Central memory CD8-positive, alpha-beta T cell (primary cell): Measurements from ENCODE around the gene NR3C1.
A peak's percentile ranks its signal among the peaks of the same experiment; 100 is the strongest.

Experiments used
- ATAC-seq: fragments of 150-1000 bp; cut with Tn5 transposase; replicated peaks from 2 replicates; pipeline ENCODE4 v1.10.0; 2022; ENCODE audit warnings: mild to moderate bottlenecking, moderate FRiP score, moderate number of reproducible peaks; ENCODE audit not compliant: poor library complexity, severe bottlenecking; ENCODE audit errors: extremely low read depth
- DNase-seq, 2 donors: peaks; one replicate each; pipeline ENCODE4 v3.0.0; 2021; ENCODE audit warnings: low spot score in 2 of 2
- H3K27ac Mint-ChIP-seq: one replicate; pipeline ENCODE4 v1.8.0; 2022; ENCODE audit warnings: low read depth, mild to moderate bottlenecking, moderate library complexity, mixed read lengths
- H3K27me3 Mint-ChIP-seq: one replicate; pipeline ENCODE4 v1.8.0; 2022; ENCODE audit warnings: mixed read lengths
- H3K36me3 Mint-ChIP-seq: one replicate; pipeline ENCODE4 v1.8.0; 2022; ENCODE audit warnings: mild to moderate bottlenecking, moderate library complexity, mixed read lengths; ENCODE audit not compliant: insufficient read depth
- H3K4me1 Mint-ChIP-seq: one replicate; pipeline ENCODE4 v1.8.0; 2022; ENCODE audit warnings: mixed read lengths
- H3K4me3 Mint-ChIP-seq: one replicate; pipeline ENCODE4 v1.8.0; 2022; ENCODE audit warnings: mild to moderate bottlenecking, moderate library complexity, mixed read lengths
- H3K9me3 Mint-ChIP-seq: one replicate; pipeline ENCODE4 v1.8.0; 2022; ENCODE audit warnings: mixed read lengths

Gene NR3C1

GRCh38 chr5:143401227-143402016, 2.1 kb downstream of the NR3C1 start:
- Mint-ChIP-seq H3K27me3 (no peaks in the 10 kb centered on the region), H3K27ac (peak overlapping the region; percentile 72), H3K9me3 (no peaks in the 10 kb centered on the region), H3K4me1 (peaks cover 47% of the 10 kb centered on the region), H3K36me3 (peaks cover 35% of the 10 kb centered on the region), H3K4me3 (peak overlapping the region; percentile 95)
- no peak for ATAC-seq
- DNase-seq: no peak

GRCh38 chr5:143400541-143401226, 2.8 kb downstream of the NR3C1 start:
- Mint-ChIP-seq H3K9me3 (no peaks in the 10 kb centered on the region), H3K4me1 (peaks cover 55% of the 10 kb centered on the region), H3K27ac (no peak overlapping the region), H3K36me3 (peaks cover 35% of the 10 kb centered on the region), H3K27me3 (no peaks in the 10 kb centered on the region), H3K4me3 (peak overlapping the region; percentile 95)
- no peak for DNase-seq
- ATAC-seq: no peak

- Mint-ChIP-seq H3K36me3 (peaks cover 31% of the 10 kb centered on the region), H3K4me1 (peaks cover 55% of the 10 kb centered on the region), H3K27me3 (no peaks in the 10 kb centered on the region), H3K9me3 (no peaks in the 10 kb centered on the region), H3K4me3 (peak overlapping the region; percentile 95), H3K27ac (no peak overlapping the region)
- no peak for ATAC-seq
- no peak for DNase-seq
Measured at GRCh38 chr5:143399616-143400540, 3.6 kb downstream of the NR3C1 start.

- ATAC-seq: no peak
- Mint-ChIP-seq H3K36me3 (peaks cover 26% of the 10 kb centered on the region), H3K9me3 (no peaks in the 10 kb centered on the region), H3K4me3 (peak overlapping the region; percentile 95), H3K27ac (no peak overlapping the region), H3K27me3 (no peaks in the 10 kb centered on the region), H3K4me1 (peaks cover 58% of the 10 kb centered on the region)
- no peak for DNase-seq
Measured at GRCh38 chr5:143398451-143399237, 4.8 kb downstream of the NR3C1 start.

- peaks cover 58% of the 10 kb centered on the region for H3K4me1 Mint-ChIP-seq
- no peak overlapping the region for H3K27ac Mint-ChIP-seq
- peaks cover 25% of the 10 kb centered on the region for H3K36me3 Mint-ChIP-seq
- DNase-seq (no peak), ATAC-seq (no peak)
- no peaks in the 10 kb centered on the region for H3K9me3 Mint-ChIP-seq
- H3K27me3 Mint-ChIP-seq: no peaks in the 10 kb centered on the region
- peak overlapping the region; percentile 95 for H3K4me3 Mint-ChIP-seq
Measured at GRCh38 chr5:143398053-143398355, 5.5 kb downstream of the NR3C1 start.

GRCh38 chr5:143397302-143398052, 6.0 kb downstream of the NR3C1 start:
- ATAC-seq: no peak
- peak overlapping the region; percentile 95 for H3K4me3 Mint-ChIP-seq
- peaks cover 58% of the 10 kb centered on the region for H3K4me1 Mint-ChIP-seq
- H3K36me3 Mint-ChIP-seq: peaks cover 25% of the 10 kb centered on the region
- H3K27ac Mint-ChIP-seq: no peak overlapping the region
- no peaks in the 10 kb centered on the region for H3K27me3 Mint-ChIP-seq
- no peaks in the 10 kb centered on the region for H3K9me3 Mint-ChIP-seq
- no peak for DNase-seq

GRCh38 chr5:143396353-143396940, 7.0 kb downstream of the NR3C1 start:
- ATAC-seq (no peak), DNase-seq (no peak)
- Mint-ChIP-seq H3K4me3 (peak overlapping the region; percentile 76), H3K27me3 (no peaks in the 10 kb centered on the region), H3K9me3 (no peaks in the 10 kb centered on the region), H3K36me3 (peaks cover 17% of the 10 kb centered on the region), H3K4me1 (peaks cover 49% of the 10 kb centered on the region), H3K27ac (peak overlapping the region; percentile 56)

GRCh38 chr5:143395638-143396352, 7.7 kb downstream of the NR3C1 start:
- H3K27me3 Mint-ChIP-seq: no peaks in the 10 kb centered on the region
- no peak for DNase-seq
- H3K9me3 Mint-ChIP-seq: no peaks in the 10 kb centered on the region
- no peak for ATAC-seq
- H3K36me3 Mint-ChIP-seq: peaks cover 13% of the 10 kb centered on the region
- H3K4me1 Mint-ChIP-seq: peaks cover 42% of the 10 kb centered on the region
- no peak overlapping the region for H3K27ac Mint-ChIP-seq
- peak overlapping the region; percentile 76 for H3K4me3 Mint-ChIP-seq

- no peak overlapping the region for H3K27ac Mint-ChIP-seq
- DNase-seq: no peak
- H3K9me3 Mint-ChIP-seq: no peaks in the 10 kb centered on the region
- H3K4me1 Mint-ChIP-seq: peaks cover 38% of the 10 kb centered on the region
- ATAC-seq: no peak
- no peaks in the 10 kb centered on the region for H3K27me3 Mint-ChIP-seq
- H3K36me3 Mint-ChIP-seq: peaks cover 6% of the 10 kb centered on the region
- H3K4me3 Mint-ChIP-seq: no peak overlapping the region
Measured at GRCh38 chr5:143393524-143393923, 10.0 kb downstream of the NR3C1 start.

GRCh38 chr5:143390941-143391340, 12.5 kb downstream of the NR3C1 start:
- H3K27ac Mint-ChIP-seq: no peak overlapping the region
- no peak overlapping the region for H3K4me3 Mint-ChIP-seq
- DNase-seq: no peak
- peaks cover under 1% of the 10 kb centered on the region for H3K9me3 Mint-ChIP-seq
- peaks cover 7% of the 10 kb centered on the region for H3K36me3 Mint-ChIP-seq
- no peaks in the 10 kb centered on the region for H3K27me3 Mint-ChIP-seq
- no peak for ATAC-seq
- peaks cover 47% of the 10 kb centered on the region for H3K4me1 Mint-ChIP-seq

- no peak for DNase-seq
- Mint-ChIP-seq H3K36me3 (peaks cover 10% of the 10 kb centered on the region), H3K4me1 (peaks cover 48% of the 10 kb centered on the region), H3K27me3 (no peaks in the 10 kb centered on the region), H3K27ac (no peak overlapping the region), H3K9me3 (peaks cover 7% of the 10 kb centered on the region), H3K4me3 (no peak overlapping the region)
- no peak for ATAC-seq
Measured at GRCh38 chr5:143390258-143390657, 13.2 kb downstream of the NR3C1 start.
